BE2C (cell line): Measurements from ENCODE around the gene BRD7.

Experiments
- DNase-seq: peaks from one replicate; pipeline ENCODE4 v3.0.0-alpha.2; 2020
- H3K27me3 ChIP-seq: fragments of 250-450 bp; sonication (Bioruptor Pico); 2 replicates; pipeline ENCODE4 v1.5.1; 2020; ENCODE audit warnings: mild to moderate bottlenecking
- H3K36me3 ChIP-seq: fragments of 250-450 bp; sonication (Bioruptor Pico); 2 replicates; pipeline ENCODE4 v1.5.1; 2020; ENCODE audit warnings: mild to moderate bottlenecking
- H3K4me1 ChIP-seq: fragments of 250-450 bp; sonication (Bioruptor Pico); 2 replicates; pipeline ENCODE4 v1.5.1; 2020
- H3K4me3 ChIP-seq: 2 replicates; pipeline ENCODE4 v1.5.1; 2011; ENCODE audit warnings: low read depth, low read length
- H3K9me3 ChIP-seq: fragments of 250-450 bp; sonication (Bioruptor Pico); 2 replicates; pipeline ENCODE4 v1.5.1; 2020
- CTCF ChIP-seq: IDR thresholded peaks from 2 replicates; pipeline ENCODE4 v1.5.1; 2012; ENCODE audit warnings: mild to moderate bottlenecking, low read depth, low read length

Gene BRD7

GRCh38 chr16:50365791-50366575 is 2.8 kb downstream of the BRD7 start:
- no peak for TF ChIP-seq CTCF
- Histone ChIP-seq H3K9me3 (no peaks in the 10 kb centered on the region), H3K27me3 (no peaks in the 10 kb centered on the region), H3K4me3 (no peak overlapping the region), H3K4me1 (peaks cover 5% of the 10 kb centered on the region; the same call in 1 of the 2 replicates), H3K36me3 (peaks cover 42% of the 10 kb centered on the region)
- no peak for DNase-seq

GRCh38 chr16:50363656-50364055 is 5.1 kb downstream of the BRD7 start:
- Histone ChIP-seq H3K4me3 (no peak overlapping the region), H3K9me3 (no peaks in the 10 kb centered on the region), H3K27me3 (no peaks in the 10 kb centered on the region), H3K4me1 (no peaks in the 10 kb centered on the region), H3K36me3 (peaks cover 58% of the 10 kb centered on the region)
- DNase-seq, result no peak
- TF ChIP-seq CTCF, result no peak

- peaks cover 64% of the 10 kb centered on the region for H3K36me3 ChIP-seq
- no peaks in the 10 kb centered on the region for H3K4me1 ChIP-seq
- no peak for DNase-seq
- no peak for TF ChIP-seq CTCF
- no peaks in the 10 kb centered on the region for H3K27me3 ChIP-seq
- H3K4me3 ChIP-seq, result no peak overlapping the region
- no peaks in the 10 kb centered on the region for H3K9me3 ChIP-seq
These were observed 8.0 kb downstream of the BRD7 start for GRCh38 chr16:50360779-50361178.

- no peak for TF ChIP-seq CTCF
- DNase-seq, result no peak
- peaks cover 66% of the 10 kb centered on the region for H3K36me3 ChIP-seq
- no peaks in the 10 kb centered on the region for H3K27me3 ChIP-seq
- H3K4me1 ChIP-seq, result no peaks in the 10 kb centered on the region
- H3K4me3 ChIP-seq, result no peak overlapping the region
- no peaks in the 10 kb centered on the region for H3K9me3 ChIP-seq
These were observed 8.6 kb downstream of the BRD7 start for GRCh38 chr16:50360033-50360778.

- H3K27me3 ChIP-seq, result no peaks in the 10 kb centered on the region
- no peak for DNase-seq
- no peaks in the 10 kb centered on the region for H3K4me1 ChIP-seq
- H3K4me3 ChIP-seq, result no peak overlapping the region
- no peak for TF ChIP-seq CTCF
- H3K9me3 ChIP-seq, result no peaks in the 10 kb centered on the region
- peaks cover 65% of the 10 kb centered on the region for H3K36me3 ChIP-seq
These were observed 9.2 kb downstream of the BRD7 start for GRCh38 chr16:50359626-50360025.
